ENCODE measurements around the gene HOXB6.

HOXB6 gene

DNA sequence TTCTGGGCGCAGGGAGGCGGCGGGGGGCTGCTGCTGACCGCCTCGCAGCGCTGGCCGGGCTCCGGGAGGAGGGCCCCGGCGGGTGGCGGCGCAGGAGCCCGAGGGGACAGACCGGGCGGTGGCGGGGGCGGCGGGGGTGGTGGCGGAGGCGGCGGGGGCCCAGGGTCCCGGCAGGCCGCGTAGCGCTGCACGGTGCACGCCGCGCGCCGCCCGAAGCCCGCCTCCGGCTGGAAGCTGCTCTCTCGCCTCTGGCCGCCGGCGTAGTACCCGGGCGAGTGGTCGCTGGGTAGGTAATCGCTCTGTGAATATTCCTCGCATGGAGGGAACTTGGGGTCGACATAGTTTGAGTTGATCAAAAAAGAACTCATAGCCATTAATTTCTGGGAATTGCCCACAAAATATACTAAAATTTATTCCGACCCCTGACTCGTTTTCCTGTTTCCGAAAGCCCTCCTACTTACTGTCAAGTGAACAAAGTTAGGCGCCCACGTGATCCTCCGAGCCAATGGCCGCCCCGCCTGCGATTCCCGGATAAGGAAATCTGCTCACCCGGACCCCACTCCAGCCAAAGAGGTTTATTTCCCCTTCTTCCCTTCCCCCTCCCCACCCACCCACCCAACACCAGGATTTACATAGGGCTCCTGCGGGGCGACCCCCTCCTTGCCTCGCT lies 26.7 kb downstream of the HOXB6 start, which contains the start of gene HOXB4:
TSS of gene HOXB4 (minus strand) at position 405 of the 670 bp plus-strand sequence. CDS start at position 374, 31 bp downstream.
- peak; percentile 64 for DNase-seq

DNA sequence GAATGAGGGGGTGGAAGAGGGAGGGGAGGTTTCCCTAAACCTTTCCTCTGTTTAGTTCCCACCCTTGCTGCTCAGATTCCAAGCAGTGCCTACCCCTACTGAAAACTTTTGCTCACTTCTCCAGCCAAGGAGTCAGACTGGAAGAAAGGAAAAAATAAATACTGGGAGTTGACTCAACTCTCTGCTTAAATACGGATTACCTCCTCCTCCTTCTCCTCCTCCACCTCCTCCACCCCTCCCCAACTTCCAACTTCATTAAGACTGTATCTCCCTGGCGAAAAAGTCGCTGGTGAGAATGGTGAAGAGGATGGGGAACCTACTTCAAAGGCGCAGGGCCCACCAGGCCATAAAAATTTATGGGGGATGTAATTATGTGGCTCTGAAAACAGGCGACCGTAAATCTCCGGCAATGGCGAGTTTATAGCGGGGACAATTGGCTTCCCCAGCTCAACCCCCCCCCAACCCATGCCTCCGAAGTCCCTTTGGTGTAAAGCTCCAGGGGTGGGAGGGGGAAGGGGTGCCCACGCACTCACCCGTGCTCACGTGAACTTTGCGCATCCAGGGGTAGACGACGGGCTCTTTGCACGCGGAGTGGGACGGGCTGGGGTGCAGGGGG lies 27.3 kb downstream of the HOXB6 start:
- DNase-seq: no peak

DNA sequence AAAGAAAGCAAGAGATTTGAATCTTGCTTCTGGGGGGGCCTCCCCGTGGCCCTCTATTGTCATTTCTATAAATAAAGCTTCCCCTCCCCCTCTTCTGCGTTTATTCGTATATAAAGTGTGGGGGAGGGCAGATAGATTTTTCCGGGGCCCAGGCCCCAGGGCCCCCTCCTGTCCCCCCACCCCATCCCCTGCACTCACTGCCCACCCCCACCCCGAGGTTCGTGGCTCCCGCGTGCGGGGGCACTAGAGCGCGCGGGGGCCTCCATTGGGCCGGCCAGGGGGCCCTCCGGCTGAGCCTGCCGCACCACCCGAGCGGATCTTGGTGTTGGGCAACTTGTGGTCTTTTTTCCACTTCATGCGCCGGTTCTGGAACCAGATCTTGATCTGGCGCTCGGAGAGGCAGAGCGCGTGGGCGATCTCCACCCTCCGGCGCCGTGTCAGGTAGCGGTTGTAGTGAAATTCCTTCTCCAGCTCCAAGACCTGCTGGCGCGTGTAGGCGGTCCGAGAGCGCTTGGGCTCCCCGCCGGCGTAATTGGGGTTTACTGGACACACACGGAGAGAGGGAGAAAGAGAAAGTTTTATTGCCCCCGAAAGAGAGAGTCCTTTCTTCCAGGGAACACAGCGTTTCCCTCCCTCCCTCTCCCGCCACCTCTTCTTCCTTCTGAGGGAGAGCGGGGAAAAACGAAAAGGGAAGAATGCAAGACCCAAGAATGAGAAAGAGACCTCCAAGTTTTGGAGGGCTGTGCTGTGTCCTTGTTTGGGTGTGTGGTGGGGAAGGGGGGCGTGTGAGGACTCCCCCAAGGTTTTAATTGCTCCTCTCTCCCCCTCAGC lies 28.1 kb downstream of the HOXB6 start:
- no peak for DNase-seq

DNA sequence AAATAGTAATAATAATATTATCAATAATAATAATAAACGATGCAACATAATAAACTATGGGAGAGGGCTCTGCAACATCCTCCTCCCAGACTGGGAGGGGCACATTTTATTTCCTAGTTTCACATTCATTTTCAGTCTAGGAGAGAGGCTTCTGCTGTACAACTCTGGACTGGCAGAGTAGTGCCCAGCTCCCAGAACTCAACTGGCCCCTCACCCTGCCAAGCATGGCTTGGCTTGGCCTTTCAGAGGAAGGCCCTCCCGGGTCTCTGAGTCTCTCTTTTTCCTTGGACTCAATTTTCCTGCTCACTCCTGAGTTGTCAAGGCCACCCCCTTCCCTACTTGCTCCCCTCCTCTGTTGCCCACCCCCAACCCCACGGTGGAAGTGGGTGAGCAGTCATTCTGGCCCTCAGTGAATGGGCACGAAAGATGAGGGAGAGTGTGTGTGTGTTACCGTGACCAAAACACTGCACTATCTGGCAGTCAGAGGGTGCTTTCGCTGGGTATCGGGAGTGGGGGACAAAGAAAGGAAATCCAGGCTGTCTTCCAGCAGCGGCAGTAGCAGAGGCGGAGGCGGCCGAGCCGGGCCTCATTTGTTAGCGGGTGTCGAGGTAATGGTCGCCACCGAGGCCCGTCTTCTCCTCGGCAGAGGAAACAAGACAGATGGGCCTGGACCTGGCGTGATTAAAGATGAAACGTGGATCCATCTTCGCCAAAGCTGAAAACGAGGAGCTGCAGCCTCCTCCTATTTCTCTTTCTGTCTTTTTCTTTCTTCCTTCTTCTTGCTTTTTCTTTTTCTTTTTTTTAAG lies 28.9 kb downstream of the HOXB6 start:
- DNase-seq: no peak

DNA sequence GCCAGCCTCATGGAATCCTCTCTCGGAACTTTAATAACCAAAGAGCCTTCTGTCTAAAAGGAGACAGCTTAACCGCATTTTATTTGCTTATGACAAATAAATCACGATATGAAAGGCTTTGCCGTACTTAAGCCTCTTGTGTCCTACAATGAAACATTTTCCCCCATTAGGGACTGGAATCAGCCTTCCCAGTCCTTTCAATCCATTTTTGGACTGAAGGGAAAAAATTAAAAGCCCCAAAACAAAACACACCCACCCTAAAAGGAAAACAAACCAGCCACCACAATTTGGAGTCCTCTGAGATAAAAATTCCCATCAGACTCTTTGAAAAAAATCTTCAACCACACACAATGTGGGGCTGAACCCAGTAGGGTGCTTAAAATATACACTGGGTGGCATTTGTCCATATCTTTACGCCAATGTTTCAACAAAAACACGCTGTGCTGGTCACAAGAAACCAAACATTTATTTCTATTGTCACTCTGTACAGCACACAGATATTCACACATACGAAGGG lies 29.7 kb downstream of the HOXB6 start:
- no peak for DNase-seq

DNA sequence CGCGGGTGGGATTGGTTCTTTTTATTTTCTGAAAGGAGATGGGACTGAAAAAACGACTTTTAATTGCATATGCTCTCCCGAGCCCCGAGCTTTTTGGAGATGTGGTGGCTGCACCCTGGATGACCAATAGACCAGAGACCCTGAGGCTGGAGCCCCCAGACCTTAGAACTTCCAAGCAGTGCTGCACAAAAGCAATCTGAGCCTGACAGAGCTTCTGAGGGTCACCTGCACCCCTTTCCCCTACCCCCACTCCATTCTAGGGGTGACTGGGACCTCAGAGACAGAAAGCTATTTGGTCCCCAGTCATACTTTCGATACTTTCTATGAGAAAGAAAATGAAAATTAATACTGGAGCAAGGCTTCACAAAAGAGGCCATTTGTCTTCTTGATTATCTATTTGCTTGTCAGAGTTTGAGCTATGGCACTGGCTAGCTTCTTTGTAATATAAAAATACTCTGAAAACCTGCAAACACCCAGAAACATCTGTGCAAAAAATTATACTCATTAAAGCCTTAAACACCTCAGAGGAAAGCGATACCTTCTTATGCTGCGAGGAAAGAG lies 30.2 kb downstream of the HOXB6 start:
- no peak for DNase-seq

DNA sequence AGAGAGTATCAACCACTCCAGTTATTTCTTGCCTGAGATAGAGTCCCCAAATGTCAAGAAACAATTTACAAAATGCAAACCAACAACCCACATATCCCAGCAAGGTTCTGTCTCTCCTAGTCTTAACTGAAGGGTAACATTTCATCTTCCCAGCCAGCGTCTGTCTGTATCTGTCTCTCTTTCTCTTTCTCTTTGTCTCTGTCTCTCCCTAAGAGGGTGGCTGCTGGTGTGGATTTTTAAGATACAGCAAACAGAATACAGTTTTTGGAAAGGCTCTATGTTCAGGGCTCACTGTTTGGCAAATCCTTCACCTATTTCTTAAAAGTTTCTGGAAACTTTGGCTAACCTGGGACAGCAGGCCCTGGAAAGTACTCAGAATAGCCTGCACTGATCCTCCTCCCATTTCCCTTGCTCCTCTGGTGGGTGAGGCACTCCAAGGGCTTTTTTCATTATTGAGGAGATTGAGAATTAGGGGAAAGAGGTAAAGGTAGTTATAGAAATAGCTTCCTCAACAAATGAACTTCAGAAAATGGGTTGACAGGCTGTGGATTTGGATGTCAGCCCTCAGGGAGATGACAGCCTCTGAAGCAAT lies 32.9 kb downstream of the HOXB6 start:
- no peak for DNase-seq

DNA sequence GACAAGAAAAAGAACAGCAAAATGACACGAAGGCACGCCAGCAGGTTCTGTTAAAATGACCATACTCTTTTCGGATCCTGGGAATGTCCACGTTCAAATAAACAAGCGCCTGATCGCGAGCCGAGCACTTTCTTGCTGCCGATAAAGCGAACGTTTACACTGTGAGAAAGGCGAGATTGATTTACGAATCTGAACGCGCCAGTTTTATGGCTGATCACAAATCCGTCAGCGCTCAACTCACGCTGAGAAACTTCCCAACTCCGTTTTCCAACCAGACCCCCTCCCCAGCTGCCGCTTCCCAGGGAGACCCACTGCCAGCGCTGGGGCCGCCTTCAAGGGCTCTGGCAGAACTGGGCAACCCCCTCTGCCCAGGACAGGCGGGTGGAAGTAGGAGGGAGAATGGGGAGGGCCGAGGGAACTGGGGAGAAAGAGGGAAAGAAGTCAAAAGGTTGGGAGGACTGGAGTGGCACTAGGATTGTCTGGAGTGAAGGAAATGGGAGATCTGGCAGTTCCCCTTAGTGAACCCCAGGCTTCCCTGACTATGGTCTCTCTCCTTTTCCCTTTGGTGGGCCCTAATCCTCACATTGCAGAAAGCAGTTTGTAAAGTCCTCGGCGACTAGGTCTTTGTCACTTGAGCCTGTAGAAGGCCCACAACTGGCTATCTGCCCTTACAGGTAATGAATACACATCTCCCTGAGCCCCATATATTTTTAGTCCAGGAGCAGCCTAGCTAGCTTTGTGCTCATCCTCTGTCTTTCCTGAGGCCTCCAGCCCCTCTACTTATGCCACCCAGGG lies 33.6 kb downstream of the HOXB6 start:
- no peak for DNase-seq

DNA sequence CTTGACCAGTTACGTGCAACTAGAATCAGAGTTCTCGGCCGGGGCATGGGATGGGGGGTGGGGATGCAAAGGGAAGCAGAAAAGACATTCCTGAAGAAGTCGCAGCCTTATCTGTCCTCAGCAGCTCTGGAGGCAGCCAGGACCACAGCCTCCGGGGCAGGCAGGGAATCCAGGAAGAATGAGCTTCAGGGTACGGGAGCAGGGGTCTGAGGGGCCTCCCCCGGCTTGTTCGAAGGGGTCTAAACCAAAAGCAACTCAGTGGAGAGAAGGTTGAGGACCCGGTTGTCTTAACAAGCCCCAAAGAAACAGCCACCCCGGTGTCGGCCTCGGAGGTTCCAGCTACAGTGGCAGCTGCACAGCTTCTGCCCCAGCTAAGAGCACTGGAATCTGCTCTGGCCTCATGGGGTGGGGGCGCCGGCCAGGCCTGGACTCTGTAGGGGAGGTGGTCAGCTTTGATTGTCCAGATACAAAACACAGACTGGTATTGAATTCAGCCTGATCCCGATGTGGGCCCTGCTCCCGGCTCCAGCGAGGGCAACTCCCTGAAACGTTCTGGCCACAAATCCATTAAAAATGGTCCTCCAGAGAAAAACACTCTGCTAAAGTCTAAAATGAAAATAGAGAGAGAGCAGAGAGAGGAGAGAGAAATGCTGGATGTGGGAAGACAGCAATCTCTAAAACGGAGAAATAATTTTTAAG lies 34.3 kb downstream of the HOXB6 start:
- no peak for DNase-seq

DNA sequence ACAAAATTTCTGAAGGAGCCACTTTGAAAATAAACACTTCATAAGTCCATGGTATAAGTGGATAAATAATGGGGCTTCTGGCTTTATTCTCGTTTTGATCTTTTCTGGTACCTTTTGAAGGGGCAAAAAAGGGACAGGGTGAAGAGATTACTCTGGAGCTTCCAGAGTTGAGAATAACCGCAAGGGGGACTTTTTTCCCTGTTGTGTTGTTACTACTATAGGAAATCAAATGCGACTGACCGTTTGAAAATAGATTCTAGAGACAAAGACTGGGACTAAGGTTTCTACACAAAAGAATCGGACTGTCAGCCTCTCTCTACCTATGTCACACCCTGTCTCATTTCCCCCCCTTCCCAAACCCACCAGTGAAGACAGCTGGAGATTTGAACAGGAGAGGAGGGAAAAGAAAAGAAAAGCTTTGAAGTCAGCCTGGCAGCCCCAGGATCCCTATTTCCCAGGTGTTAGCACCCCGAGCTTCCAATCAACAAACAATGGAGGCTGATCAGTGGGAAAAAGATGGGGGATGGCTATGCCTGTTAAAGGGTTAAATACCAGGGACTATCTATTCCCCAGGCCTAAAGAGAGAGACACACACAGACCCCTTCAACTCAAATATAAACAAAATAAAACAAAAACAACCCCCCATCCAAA lies 35.0 kb downstream of the HOXB6 start:
- no peak for DNase-seq

DNA sequence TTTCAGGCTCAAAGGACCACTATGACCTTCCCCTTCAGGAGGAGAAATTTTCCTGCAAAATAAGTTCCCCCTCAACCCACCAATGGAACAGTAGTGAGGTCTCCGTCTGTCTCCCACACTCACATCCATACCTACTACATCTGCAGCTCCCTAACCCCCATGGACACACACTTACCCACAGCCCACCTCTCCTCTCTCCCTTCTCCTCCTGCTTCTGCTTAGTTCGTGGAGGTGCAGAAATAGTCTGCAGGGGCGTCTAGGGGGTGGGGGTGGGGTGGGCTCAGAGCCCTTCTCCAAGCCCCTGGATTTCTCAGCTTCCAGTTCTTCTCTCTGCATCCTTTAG lies 35.6 kb downstream of the HOXB6 start:
- DNase-seq: no peak

DNA sequence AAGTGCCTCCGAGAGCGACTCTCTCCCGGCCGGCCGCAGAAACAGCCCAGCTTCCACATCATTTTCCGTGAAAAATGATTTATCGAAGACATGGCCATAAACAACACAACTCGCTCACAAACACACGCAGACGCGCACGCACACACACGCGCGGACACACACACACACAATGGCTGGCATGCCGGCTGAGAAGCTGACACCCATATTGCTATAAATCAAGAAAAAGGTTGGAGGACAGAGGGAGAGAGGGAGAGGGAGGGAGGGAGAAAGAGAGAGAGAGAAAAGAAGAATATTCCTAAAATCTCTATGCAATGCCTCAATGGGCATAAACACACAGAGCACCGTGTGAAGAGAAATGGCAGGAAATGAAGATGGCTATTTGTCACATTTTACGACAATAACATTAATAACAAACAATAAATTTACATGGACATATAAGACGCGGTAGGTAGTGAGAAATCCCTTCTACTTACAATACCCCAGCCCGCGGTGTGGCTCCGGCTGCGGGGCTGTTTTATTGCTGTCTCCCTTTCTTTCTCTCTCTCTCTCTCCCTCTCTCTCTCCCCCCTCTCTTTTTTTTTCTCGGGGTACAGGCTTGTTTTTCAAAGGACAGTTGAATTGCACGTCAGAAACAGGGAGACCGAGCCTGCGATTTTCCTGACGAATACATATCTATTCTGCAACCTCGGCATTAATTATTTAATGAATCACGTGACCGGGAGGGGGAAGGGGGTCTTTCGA lies 36.1 kb downstream of the HOXB6 start:
- no peak for DNase-seq

DNA sequence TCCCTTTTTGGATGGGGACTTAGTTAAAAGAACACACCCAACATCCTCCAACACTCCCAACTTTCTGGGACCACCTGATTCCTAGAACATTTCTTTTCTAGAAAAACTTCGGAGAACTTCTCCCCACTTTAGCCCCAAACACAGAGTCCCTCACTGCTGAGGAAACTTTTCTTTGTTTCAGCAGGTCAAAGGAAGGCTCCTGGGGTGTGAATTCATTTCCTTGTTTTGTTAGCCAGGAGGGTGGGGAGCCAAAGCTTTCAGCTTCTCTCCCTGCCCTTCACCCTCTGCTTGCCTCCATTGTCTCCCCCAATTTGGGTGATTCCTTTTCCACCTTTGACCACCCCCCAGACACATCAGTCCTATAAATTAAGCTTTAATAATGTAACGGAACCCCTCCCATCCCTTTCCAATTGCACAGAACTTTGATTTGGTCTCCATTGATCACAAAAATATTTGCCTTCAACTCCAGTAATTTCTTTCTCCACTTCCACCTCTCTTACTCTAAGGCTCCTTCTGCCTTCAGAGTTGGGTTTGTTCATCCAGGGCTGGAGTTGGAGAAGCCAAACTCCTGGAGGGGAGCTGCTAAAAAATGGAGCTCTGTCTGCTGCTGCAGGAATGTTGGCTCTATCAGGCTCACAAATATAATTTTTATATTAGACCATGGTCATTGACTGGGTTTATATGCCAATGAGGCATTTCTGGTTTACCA lies 37.0 kb downstream of the HOXB6 start:
- no peak for DNase-seq

DNA sequence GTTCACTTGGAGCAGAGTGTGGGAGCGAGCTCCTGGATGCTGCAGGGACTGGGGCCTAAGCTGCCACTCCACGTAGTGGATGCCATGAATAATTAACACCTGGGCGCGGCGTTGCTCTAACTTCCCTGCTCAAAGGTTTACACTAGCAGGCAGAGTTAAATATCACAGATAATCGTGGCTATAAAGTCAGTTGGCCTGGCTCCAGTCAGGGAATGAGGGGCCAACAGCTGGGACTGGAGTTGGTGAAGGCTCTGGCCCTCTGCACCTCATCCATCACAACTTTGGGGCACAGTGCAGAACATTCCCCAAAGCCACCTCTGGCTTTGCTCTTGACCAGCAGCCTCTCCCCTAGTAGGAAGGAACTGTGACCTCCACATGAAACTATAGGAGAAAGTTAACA lies 37.6 kb downstream of the HOXB6 start:
- no peak for DNase-seq

DNA sequence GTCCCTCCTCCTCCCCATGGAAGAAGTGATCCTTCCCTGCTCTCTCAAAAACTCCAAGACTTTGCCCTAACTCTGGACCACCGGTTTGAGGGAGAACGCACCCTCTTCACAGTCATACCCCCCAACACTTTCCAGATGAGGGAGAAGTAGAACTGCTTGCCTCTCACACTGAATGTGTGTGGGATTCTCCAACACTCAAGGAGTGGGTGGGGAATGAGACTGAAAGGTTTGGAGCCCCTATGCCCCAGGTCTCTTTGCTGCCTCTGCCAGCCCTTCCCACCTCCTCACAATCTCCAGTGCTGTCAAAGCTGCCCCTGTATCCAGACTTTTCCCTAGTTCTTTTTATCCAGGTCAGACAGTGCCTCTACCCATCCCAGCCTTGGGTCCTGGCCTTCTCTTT lies 38.1 kb downstream of the HOXB6 start:
- no peak for DNase-seq

DNA sequence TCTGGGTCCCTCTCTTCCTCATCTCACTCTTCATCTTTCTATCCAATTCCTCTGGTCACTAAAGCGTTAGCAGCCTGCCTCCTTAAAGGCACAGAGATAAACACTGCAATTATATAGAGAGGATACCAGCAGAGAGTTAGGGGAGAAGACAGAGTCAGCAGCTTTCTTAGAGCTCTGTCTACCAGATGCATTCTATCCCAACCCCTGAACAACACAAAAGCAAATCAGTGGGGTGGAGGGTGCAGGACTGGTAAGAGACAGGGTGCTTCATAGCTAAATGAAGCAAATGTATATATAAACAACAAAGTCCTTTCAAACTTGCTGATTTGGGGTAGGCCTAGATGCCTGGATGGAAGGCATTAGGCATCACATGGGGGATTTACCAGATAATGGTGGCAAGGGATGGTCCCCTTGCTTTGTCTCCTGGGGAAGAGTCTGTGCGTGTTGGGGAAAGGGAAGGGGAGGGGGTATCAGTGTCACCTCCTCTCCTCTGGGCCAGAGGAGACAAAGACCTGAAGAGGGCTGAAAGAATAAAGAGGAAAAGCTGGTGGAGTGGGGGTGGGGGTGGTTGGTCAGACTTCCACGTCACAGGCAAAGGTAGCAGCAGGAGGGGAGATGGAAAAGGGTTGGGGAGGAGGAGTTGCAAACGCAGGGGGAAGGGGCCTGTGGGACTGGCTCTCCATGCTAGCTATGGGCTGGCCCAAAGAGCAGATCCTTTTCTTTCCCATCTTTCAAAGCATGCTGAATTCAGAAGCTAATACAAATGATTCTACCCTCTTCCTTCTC lies 38.7 kb downstream of the HOXB6 start:
- no peak for DNase-seq

DNA sequence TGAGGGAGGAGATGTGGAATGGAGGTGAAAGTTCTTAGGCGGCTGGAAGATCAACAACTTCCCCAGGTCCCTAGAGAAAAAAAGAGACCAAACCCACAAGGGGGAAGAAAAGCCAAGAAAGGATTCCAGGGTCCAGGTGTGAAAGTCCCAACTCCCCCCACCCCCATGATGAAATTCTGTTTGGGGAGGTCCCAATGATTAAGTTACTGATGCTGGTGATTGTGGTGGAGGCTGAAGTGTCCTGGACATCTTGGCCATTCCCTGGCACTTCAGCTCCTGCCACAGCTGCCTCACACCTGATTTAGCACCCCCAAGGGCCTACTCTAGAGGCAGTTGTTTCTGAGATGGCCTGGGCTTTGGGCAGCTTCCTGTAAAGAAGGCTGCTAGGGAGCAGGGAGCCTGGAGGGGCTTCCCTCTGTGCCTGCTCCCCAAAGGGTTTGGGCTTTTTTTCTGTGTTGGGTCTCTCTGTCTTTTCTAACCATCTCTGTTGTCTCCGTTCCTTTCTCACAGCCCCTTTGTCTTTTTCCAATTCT lies 39.7 kb downstream of the HOXB6 start:
- no peak for DNase-seq
